Keratinocyte (primary cell): Measurements from ENCODE around the gene ABCA3. TPM values are rescaled to one million over a fixed set of nuclear protein-coding genes. Genes with fewer than 3 reads are reported as not detected.

ENCODE experiments used
- DNase-seq: peaks from one replicate; pipeline ENCODE4 v3.0.0-alpha.2; 2011; ENCODE audit warnings: low read depth, missing footprints, low spot score
- FAIRE-seq: peaks from 2 replicates; lab custom pipeline; 2011; peaks lifted over from hg19 to GRCh38; lab: Jason Lieb, UNC
- H2AFZ ChIP-seq: 2 replicates; pipeline ENCODE4 v1.6.0; 2012; ENCODE audit warnings: low read length, control low read depth, inconsistent platforms; ENCODE audit not compliant: control insufficient read depth
- H3K27ac ChIP-seq: 2 replicates; pipeline ENCODE4 v1.5.1; 2011; ENCODE audit warnings: low read length; ENCODE audit not compliant: control insufficient read depth, insufficient read depth
- H3K27me3 ChIP-seq: 3 replicates; pipeline ENCODE4 v1.6.0; 2011; ENCODE audit warnings: low read length; ENCODE audit not compliant: control insufficient read depth, insufficient read depth; ENCODE audit errors: extremely low read depth
- H3K36me3 ChIP-seq, 2 experiments: 2 replicates in 1 of 2; 3 replicates in 1 of 2; pipeline ENCODE4 v1.5.1; 2011; ENCODE audit warnings: low read length in 2 of 2, mild to moderate bottlenecking in 1 of 2; ENCODE audit not compliant: control insufficient read depth in 2 of 2, insufficient read depth in 2 of 2; ENCODE audit errors: extremely low read depth in 1 of 2
- H3K4me1 ChIP-seq: 3 replicates; pipeline ENCODE4 v1.5.1; 2011; ENCODE audit warnings: low read length; ENCODE audit not compliant: control insufficient read depth, insufficient read depth; ENCODE audit errors: extremely low read depth
- H3K4me2 ChIP-seq: 3 replicates; pipeline ENCODE4 v1.6.0; 2011; ENCODE audit warnings: low read depth, low read length; ENCODE audit not compliant: control insufficient read depth, insufficient read depth; ENCODE audit errors: extremely low read depth
- H3K4me3 ChIP-seq, 3 experiments: fragments of 200-600 bp in 1 of 3; sonication (generic) in 1 of 3; 2 replicates in 2 of 3; 3 replicates in 1 of 3; pipeline ENCODE4 v1.5.1; 2011 to 2016; ENCODE audit warnings: low read length in 3 of 3, mild to moderate bottlenecking in 3 of 3, control low read depth in 2 of 3, inconsistent platforms in 1 of 3, low read depth in 1 of 3, mixed read lengths in 1 of 3, mixed run types in 1 of 3, moderate library complexity in 1 of 3; ENCODE audit not compliant: control insufficient read depth in 2 of 3, insufficient read depth in 2 of 3; ENCODE audit errors: extremely low read depth in 1 of 3
- H3K79me2 ChIP-seq: 2 replicates; pipeline ENCODE4 v1.6.0; 2012; ENCODE audit warnings: low read length; ENCODE audit not compliant: control insufficient read depth, insufficient read depth
- H3K9ac ChIP-seq: 3 replicates; pipeline ENCODE4 v1.6.0; 2011; ENCODE audit warnings: low read length; ENCODE audit not compliant: control insufficient read depth, insufficient read depth; ENCODE audit errors: extremely low read depth
- H3K9me1 ChIP-seq: 3 replicates; pipeline ENCODE4 v1.6.0; 2011; ENCODE audit warnings: low read length; ENCODE audit not compliant: control insufficient read depth, insufficient read depth; ENCODE audit errors: extremely low read depth
- H3K9me3 ChIP-seq: 2 replicates; pipeline ENCODE4 v1.5.1; 2012; ENCODE audit warnings: low read depth, low read length; ENCODE audit not compliant: control insufficient read depth
- H4K20me1 ChIP-seq: 3 replicates; pipeline ENCODE4 v1.6.0; 2011; ENCODE audit warnings: low read length; ENCODE audit not compliant: control insufficient read depth, insufficient read depth; ENCODE audit errors: extremely low read depth
- EZH2 ChIP-seq: IDR thresholded peaks from one replicate; pipeline ENCODE4 v1.6.1; 2012; ENCODE audit warnings: inconsistent platforms, mild to moderate bottlenecking, low read length, moderate library complexity
- dilution Hi-C: fragments of 300-500 bp; cut with MboI; formaldehyde crosslinking; loops from one replicate; pipeline ENCODE4 v1.7.0; 2020; ENCODE audit warnings: low sequenced_read_pairs; ENCODE audit not compliant: extremely low pct_ligation_motif_present
- polyA plus RNA-seq, 5 experiments: library from polyadenylated mRNA; depleted of rRNA in 3 of 5; stranded (reverse) in 3 of 5; stranded (forward) in 1 of 5; unstranded in 1 of 5; fragments of >200 nt; gene quantifications; 1 replicate in 1 of 5; 2 replicates in 3 of 5; 3 replicates in 1 of 5; pipeline versions ENCODE4 v1.2.1 to v1.2.3, GENCODE V29; 2011 to 2012; ENCODE audit warnings: missing spikeins in 2 of 5, low read depth in 1 of 5, low replicate concordance in 1 of 5
- TF ChIP-seq, protein P1 (sequence below), 3 experiments: IDR thresholded peaks in 1 of 3; conservative IDR thresholded peaks in 1 of 3; optimal IDR thresholded peaks in 1 of 3; 2 replicates in 2 of 3; 3 replicates in 1 of 3; pipeline versions ENCODE3 to v1.5.1; 2011; ENCODE audit warnings: low read length in 3 of 3, mild to moderate bottlenecking in 3 of 3, moderate library complexity in 2 of 3, control low read depth in 1 of 3, inconsistent platforms in 1 of 3; ENCODE audit not compliant: insufficient read depth in 2 of 3; ENCODE audit errors: extremely low read depth in 1 of 3

The ABCA3 gene
- polyA plus RNA-seq, 1 donor (not counting 4 experiments of a cell fraction or from before 2014, with no cell fraction given), result 0.08 TPM

DNA sequence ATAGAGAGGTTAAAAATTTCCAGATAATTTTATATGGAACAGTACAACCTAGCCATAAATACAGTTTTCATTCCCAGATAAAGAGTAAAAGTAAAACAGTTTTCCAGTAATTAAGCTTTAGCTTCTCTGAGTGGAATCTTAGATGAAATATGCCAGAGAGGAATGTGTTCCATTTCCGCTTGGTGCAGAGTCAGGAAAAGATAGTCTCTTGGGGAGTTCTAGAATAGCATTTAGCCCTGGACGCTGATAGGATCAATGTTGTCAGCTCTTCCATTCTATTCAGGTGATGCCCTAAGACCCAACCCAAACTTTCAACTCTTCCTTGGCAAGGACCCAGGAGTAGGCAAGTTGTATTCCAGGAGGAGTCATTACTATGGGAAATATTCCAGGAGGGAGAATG, 30.9 kb upstream of the ABCA3 start:
- TF ChIP-seq EZH2, result no peak
- TF ChIP-seq, protein P1, sequence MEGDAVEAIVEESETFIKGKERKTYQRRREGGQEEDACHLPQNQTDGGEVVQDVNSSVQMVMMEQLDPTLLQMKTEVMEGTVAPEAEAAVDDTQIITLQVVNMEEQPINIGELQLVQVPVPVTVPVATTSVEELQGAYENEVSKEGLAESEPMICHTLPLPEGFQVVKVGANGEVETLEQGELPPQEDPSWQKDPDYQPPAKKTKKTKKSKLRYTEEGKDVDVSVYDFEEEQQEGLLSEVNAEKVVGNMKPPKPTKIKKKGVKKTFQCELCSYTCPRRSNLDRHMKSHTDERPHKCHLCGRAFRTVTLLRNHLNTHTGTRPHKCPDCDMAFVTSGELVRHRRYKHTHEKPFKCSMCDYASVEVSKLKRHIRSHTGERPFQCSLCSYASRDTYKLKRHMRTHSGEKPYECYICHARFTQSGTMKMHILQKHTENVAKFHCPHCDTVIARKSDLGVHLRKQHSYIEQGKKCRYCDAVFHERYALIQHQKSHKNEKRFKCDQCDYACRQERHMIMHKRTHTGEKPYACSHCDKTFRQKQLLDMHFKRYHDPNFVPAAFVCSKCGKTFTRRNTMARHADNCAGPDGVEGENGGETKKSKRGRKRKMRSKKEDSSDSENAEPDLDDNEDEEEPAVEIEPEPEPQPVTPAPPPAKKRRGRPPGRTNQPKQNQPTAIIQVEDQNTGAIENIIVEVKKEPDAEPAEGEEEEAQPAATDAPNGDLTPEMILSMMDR (optimal IDR thresholded peaks at IDR 0.05 in 1 of 3, IDR thresholded peaks at IDR 0.05 in 1 of 3, conservative IDR thresholded peaks at IDR 0.05 in 1 of 3; ENCODE audit: extremely low read depth in 1 of 3, insufficient read depth in 2 of 3, low read length in 3 of 3), result no peak
- dilution Hi-C loops, result no loop called here
- FAIRE-seq (no peak), DNase-seq (no peak)
- Histone ChIP-seq H3K27ac (no peak overlapping the region), H3K4me3 (no peak overlapping the region), H3K4me1 (no peaks in the 10 kb centered on the region), H3K4me2 (no peak overlapping the region), H2AFZ (no peak overlapping the region), H3K9me1 (no peaks in the 10 kb centered on the region), H3K27me3 (peaks cover 16% of the 10 kb centered on the region), H3K9ac (no peak overlapping the region), H3K36me3 (no peaks in the 10 kb centered on the region), H4K20me1 (no peaks in the 10 kb centered on the region), H3K79me2 (no peaks in the 10 kb centered on the region), H3K9me3 (no peaks in the 10 kb centered on the region)

DNA sequence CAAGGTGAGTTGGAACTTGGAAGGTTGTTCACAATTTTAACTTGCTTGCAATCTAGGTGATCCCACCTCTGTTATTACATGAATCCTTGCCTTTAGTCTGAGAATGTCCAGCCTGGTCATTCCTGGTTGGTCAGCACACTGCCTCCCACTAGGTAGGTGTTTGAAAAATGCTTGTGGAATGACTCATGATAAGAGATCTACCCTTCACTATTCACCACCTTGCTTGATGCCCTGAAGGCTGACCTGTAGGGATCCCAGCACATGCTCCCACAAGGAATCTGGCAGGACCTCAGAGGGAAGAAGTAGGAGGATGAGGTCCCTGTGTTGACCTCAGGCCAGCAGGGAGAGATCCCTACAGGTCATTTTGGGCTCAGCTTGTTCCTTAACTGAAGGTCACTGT, 30.2 kb upstream of the ABCA3 start:
- Histone ChIP-seq H3K9me1 (no peaks in the 10 kb centered on the region), H3K27ac (no peak overlapping the region), H3K4me3 (no peak overlapping the region), H2AFZ (no peak overlapping the region), H4K20me1 (no peaks in the 10 kb centered on the region), H3K9ac (no peak overlapping the region), H3K4me1 (peaks cover 1% of the 10 kb centered on the region), H3K36me3 (no peaks in the 10 kb centered on the region), H3K27me3 (peaks cover 17% of the 10 kb centered on the region), H3K9me3 (no peaks in the 10 kb centered on the region), H3K4me2 (no peak overlapping the region), H3K79me2 (no peaks in the 10 kb centered on the region)
- DNase-seq (no peak), FAIRE-seq (no peak)
- dilution Hi-C loops, result no loop called here
- TF ChIP-seq EZH2, result no peak
- TF ChIP-seq, protein P1 (optimal IDR thresholded peaks at IDR 0.05 in 1 of 3, IDR thresholded peaks at IDR 0.05 in 1 of 3, conservative IDR thresholded peaks at IDR 0.05 in 1 of 3; ENCODE audit: extremely low read depth in 1 of 3, insufficient read depth in 2 of 3, low read length in 3 of 3), result no peak
